H9 (cell line): ENCODE data around the gene KLRC1. TPM values are rescaled to one million over a fixed set of nuclear protein-coding genes. Genes with fewer than 3 reads are reported as not detected.

Experiments used
- total RNA-seq: library from RNA; stranded (reverse); gene quantifications from 2 replicates; pipeline ENCODE4 v1.2.1, GENCODE V29; 2021

The KLRC1 gene
- total RNA-seq, 1 experiment from 2014 or later = not detected

Other genes starting within 250 kb of the KLRC1 start
- 53.4 and 55.6 TPM in 2 replicates for gene GABARAPL1, start 240.5 kb downstream of the KLRC1 start, total RNA-seq
- gene KLRD1, start 145.5 kb downstream of the KLRC1 start, total RNA-seq = not detected in 2 replicates
- not detected in 2 replicates for gene KLRK1, start 63.3 kb downstream of the KLRC1 start, total RNA-seq
- gene KLRC4, start 43.6 kb downstream of the KLRC1 start, total RNA-seq = not detected in 2 replicates
- gene KLRC3, start 32.8 kb downstream of the KLRC1 start, total RNA-seq = not detected in 2 replicates
- not detected in 2 replicates for gene KLRC2, start 17.4 kb downstream of the KLRC1 start, total RNA-seq
- 2.1 and 2.2 TPM in 2 replicates for gene EIF2S3B, start 52.5 kb upstream of the KLRC1 start, total RNA-seq
- 64.5 and 66.6 TPM in 2 replicates for gene MAGOHB, start 160.2 kb upstream of the KLRC1 start, total RNA-seq
- gene STYK1, start 220.7 kb upstream of the KLRC1 start, total RNA-seq = 0.37 and 0.57 TPM in 2 replicates